GM12892 (cell line): ENCODE data around the gene EHBP1.

Source experiments
- POLR2A ChIP-seq: IDR thresholded peaks from 2 replicates; pipeline ENCODE4 v1.6.1; 2011; ENCODE audit warnings: low read depth, low read length, control low read depth
- POLR2AphosphoS5 ChIP-seq: IDR thresholded peaks from 2 replicates; pipeline ENCODE4 v1.6.1; 2011; ENCODE audit warnings: low read depth, low read length, control low read depth
- TAF1 ChIP-seq: IDR thresholded peaks from 2 replicates; pipeline ENCODE4 v1.6.1; 2011; ENCODE audit warnings: low read depth, mild to moderate bottlenecking, control low read depth, low read length, borderline replicate concordance

- no peak for TF ChIP-seq POLR2A
- no peak for TF ChIP-seq POLR2AphosphoS5
- TF ChIP-seq TAF1, result no peak
Observed at GRCh38 chr2:62747169-62747568, 41.7 kb downstream of the EHBP1 start.
